ENCODE results near the gene ASCL4. TPM values are rescaled to one million over a fixed set of nuclear protein-coding genes. Genes with fewer than 3 reads are reported as not detected.

ASCL4 gene
- total and polyA plus RNA-seq, 9 of the 15 experiments (the other 6 are each of a cell fraction or from before 2014, with no cell fraction given) = not detected

DNA sequence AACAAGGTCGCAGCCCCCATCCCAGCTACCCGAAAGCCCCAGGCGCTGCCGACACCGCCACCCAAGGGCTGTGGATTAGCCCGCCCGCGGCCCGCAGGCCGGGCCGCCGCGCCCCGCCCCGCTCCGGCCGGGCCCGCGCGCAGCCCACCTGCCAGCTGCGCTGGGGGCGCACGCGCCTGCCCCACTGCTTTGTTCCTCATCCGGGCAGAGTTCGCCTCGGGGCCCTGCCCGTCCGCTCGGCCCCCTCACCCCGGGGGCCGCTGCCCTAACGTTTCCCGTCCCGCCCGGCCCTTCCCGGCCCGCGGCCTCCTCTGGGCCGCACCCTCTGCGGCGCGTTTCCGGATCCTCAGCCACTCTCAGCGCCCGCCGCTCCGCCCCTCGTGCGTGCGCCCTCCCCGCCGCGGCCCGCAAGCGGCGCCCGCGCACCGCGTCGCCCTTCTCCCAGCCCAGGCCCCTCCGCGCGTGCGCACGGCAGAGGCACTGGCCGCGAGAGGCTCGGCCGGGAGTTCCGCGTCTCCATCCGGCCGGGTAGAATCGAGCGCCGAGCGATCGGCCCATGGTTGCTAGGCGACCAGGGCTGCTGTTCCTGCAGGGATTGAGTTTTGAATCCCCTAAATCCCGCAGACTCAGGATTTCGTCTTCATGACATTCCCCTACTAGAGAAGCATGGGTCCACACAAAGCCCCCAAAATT is 13.5 kb upstream of the ASCL4 start, which contains the start of gene PRDM4 (continued):
- TF ChIP-seq, protein P1, sequence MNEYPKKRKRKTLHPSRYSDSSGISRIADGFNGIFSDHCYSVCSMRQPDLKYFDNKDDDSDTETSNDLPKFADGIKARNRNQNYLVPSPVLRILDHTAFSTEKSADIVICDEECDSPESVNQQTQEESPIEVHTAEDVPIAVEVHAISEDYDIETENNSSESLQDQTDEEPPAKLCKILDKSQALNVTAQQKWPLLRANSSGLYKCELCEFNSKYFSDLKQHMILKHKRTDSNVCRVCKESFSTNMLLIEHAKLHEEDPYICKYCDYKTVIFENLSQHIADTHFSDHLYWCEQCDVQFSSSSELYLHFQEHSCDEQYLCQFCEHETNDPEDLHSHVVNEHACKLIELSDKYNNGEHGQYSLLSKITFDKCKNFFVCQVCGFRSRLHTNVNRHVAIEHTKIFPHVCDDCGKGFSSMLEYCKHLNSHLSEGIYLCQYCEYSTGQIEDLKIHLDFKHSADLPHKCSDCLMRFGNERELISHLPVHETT (CRISPR knock-in tag; conservative IDR thresholded peaks at IDR 0.05 in 1 of 2, IDR thresholded peaks at IDR 0.05 in 1 of 2) = peak in 1 of 2 experiments; percentile 74; a peak in 1 of 4 replicates
- peak in 1 of 2 experiments; percentile 19; a peak in 1 of 4 replicates for TF ChIP-seq SIX5 (IDR thresholded peaks at IDR 0.05; ENCODE audit: borderline replicate concordance in 1 of 2, insufficient read depth in 1 of 2, low read depth in 1 of 2, low read length in 2 of 2)
- peak; percentile 38 for TF ChIP-seq NEUROD1 (IDR thresholded peaks at IDR 0.05; ENCODE audit: borderline replicate concordance, low read depth, low read length, partially characterized antibody)
- no peak for TF ChIP-seq NCOR1 (IDR thresholded peaks at IDR 0.05)
- peak; percentile 81 for TF ChIP-seq CHD2 (IDR thresholded peaks at IDR 0.05; ENCODE audit: low read depth, low read length)
- no peak for TF ChIP-seq MIER1 (IDR thresholded peaks at IDR 0.05; ENCODE audit: low read depth)
- TF ChIP-seq GABPA (tag; conservative IDR thresholded peaks at IDR 0.05; ENCODE audit: low read depth) = peak; percentile 87
- TF ChIP-seq CC2D1A (IDR thresholded peaks at IDR 0.05) = no peak
- TF ChIP-seq POU5F1 (IDR thresholded peaks at IDR 0.05; ENCODE audit: borderline replicate concordance, low read depth, low read length, partially characterized antibody) = peak; percentile 69
- peak in 1 of 2 experiments; percentile 51; a peak in 1 of 4 replicates for TF ChIP-seq HDAC1 (IDR thresholded peaks at IDR 0.05)
- TF ChIP-seq, protein P2, sequence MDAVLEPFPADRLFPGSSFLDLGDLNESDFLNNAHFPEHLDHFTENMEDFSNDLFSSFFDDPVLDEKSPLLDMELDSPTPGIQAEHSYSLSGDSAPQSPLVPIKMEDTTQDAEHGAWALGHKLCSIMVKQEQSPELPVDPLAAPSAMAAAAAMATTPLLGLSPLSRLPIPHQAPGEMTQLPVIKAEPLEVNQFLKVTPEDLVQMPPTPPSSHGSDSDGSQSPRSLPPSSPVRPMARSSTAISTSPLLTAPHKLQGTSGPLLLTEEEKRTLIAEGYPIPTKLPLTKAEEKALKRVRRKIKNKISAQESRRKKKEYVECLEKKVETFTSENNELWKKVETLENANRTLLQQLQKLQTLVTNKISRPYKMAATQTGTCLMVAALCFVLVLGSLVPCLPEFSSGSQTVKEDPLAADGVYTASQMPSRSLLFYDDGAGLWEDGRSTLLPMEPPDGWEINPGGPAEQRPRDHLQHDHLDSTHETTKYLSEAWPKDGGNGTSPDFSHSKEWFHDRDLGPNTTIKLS (IDR thresholded peaks at IDR 0.05; ENCODE audit: borderline replicate concordance, low read depth) = peak; percentile 54; the same call in 1 of the 2 replicates
- TF ChIP-seq CTBP1 (IDR thresholded peaks at IDR 0.05; ENCODE audit: borderline replicate concordance) = peak; percentile 98
- TF ChIP-seq ZNF184 (CRISPR knock-in tag; IDR thresholded peaks at IDR 0.05) = no peak
- no peak for TF ChIP-seq ARID2 (IDR thresholded peaks at IDR 0.05)
- no peak for TF ChIP-seq ZNF586 (CRISPR knock-in tag; conservative IDR thresholded peaks at IDR 0.05)
- TF ChIP-seq NFXL1 (CRISPR knock-in tag; IDR thresholded peaks at IDR 0.05) = no peak
- peak; percentile 86 for TF ChIP-seq RBBP5 (IDR thresholded peaks at IDR 0.05; ENCODE audit: borderline replicate concordance, insufficient read depth, low read length, poor library complexity, severe bottlenecking)
- no peak for TF ChIP-seq AFF1 (IDR thresholded peaks at IDR 0.05; ENCODE audit: low read depth in 1 of 2, partially characterized antibody in 2 of 2)
- 0 out of 2 replicates have a peak, but pooled peaks have one; percentile 25 for TF ChIP-seq FOSL1 (tag; conservative IDR thresholded peaks at IDR 0.05)
- no peak for TF ChIP-seq GABPB2 (CRISPR knock-in tag; conservative IDR thresholded peaks at IDR 0.05)
- no peak for TF ChIP-seq SMAD4 (CRISPR knock-in tag; conservative IDR thresholded peaks at IDR 0.05)

Measured in K562 (cell line).